GM12872 (cell line): ENCODE measurements around the gene PLPP2.
A peak's percentile ranks its signal among the peaks of the same experiment; 100 is the strongest.

Experiments
- CTCF ChIP-seq: IDR thresholded peaks from 3 replicates; pipeline ENCODE4 v1.5.1; 2011; ENCODE audit warnings: low read depth, mild to moderate bottlenecking, low read length, moderate library complexity; ENCODE audit not compliant: insufficient read depth

Gene PLPP2

GRCh38 chr19:325173-325936 is 34.2 kb upstream of the PLPP2 start:
- TF ChIP-seq CTCF: no peak

GRCh38 chr19:324716-325115 is 33.5 kb upstream of the PLPP2 start:
- no peak for TF ChIP-seq CTCF

DNA sequence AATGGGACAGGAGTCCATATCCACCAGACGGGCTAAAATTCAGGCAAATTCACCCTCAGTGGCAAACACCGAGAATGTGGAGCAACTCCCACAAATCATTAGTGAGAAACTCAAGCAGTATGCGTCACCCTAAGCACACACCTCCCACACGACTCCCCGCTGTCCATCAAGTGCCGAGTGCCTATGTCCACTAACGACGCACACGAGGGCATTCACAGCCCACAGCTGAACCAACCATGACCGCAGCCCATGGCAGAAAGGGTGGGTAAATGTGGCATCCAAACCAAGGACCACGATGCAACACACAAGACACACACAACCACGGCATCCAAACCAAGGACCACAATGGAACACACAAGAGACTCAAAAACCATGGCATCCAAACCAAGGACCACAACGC is 31.4 kb upstream of the PLPP2 start:
- TF ChIP-seq CTCF: no peak

GRCh38 chr19:318509-318774 is 27.2 kb upstream of the PLPP2 start:
- TF ChIP-seq CTCF: no peak

GRCh38 chr19:317710-318508 is 26.7 kb upstream of the PLPP2 start:
- TF ChIP-seq CTCF: 0 out of 3 replicates have a peak, but pooled peaks have one; percentile 6

- TF ChIP-seq CTCF: no peak
Observed at GRCh38 chr19:315811-316210, 24.6 kb upstream of the PLPP2 start.

- no peak for TF ChIP-seq CTCF
Observed at GRCh38 chr19:313988-314815, 23.0 kb upstream of the PLPP2 start.
